Measurements from ENCODE around the gene JAZF1.
A peak's percentile ranks its signal among the peaks of the same experiment; 100 is the strongest.

The JAZF1 gene

GRCh38 chr7:28180364-28181147 lies at the start of gene JAZF1:
Gene JAZF1, minus strand, starts transcription at chr7:28180795.
- peak; percentile 8 for DNase-seq

DNA sequence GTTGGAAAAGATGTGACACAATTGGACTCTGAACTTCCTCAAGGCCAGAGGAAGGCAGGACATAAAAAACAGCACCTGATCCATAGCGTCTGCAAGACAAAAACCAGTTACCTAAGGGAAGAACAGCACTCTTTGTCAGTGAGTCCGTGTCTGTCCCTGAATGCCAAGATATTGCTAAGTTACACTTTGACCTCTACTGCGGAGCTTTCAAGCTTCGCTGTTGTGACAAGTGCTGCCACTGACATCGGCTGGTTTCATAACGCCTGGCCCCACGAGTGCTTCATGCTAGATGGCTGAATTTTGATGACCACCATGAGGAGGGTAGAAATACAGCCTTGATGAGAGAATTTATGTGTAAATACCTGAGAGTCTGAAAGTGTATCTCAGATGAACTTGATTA lies 49.7 kb upstream of the JAZF1 start:
- no peak for DNase-seq

GRCh38 chr7:28228396-28228795 lies 47.8 kb upstream of the JAZF1 start:
- DNase-seq, result no peak

GRCh38 chr7:28226003-28226402 lies 45.4 kb upstream of the JAZF1 start:
- DNase-seq, result no peak

DNA sequence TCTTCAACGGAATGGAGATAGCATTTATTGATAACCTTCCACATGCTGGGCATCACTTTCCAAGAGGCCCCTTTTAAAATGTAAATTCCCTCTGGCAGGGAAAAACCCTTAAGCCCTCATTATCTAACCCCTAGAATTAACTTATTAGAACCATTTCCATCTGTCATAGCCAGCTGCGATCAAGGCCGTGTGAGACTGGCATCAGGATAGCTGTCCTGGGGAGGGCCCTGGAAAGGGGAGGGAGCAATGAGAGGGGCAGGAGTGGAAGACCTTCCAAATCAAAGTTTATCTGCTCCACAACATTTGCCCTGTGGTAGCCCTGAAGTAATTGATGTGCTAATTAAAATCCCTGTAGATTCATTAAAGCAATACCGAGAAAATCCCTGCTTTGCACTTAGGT lies 45.0 kb upstream of the JAZF1 start:
- no peak for DNase-seq

- DNase-seq, result no peak
Measured at GRCh38 chr7:28224675-28225074, 44.1 kb upstream of the JAZF1 start.

DNA sequence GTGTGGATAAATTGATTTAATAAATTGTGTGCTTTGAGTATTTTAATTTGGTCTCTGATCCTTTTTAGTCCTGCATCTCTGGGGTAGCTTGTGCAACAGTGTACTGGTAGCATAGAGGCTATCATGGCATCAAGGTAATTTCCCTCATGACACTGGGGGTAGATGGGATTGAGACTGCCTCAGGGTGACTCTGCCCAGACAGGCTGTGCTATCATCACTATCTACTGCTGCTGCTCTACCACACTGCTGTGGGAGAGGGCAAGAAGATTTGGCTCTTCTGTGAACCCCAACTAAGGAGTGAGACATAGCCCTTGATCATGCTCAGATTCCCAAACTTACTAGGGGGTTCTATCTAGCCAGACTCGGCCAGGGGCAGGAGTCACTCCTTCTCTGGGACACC lies 43.6 kb upstream of the JAZF1 start:
- DNase-seq, result no peak

DNA sequence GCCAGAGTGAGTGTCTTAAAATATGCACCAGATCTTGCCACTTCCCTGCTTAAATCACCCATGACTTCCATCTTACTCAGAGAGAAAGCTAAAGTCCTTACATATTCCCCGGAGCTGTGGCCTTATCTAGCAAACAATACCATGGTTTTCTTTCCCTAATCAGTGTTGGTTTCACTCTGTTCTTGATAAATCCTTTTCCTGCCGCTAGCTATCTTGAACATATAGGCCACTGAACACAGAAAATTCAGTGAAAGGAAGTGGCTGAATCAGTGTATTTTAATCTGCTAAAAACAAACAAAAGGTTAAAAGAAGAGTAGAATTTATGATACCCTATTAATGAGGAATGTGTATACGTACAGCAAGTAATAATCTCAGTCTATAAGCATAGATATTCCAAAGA lies 42.0 kb upstream of the JAZF1 start:
- DNase-seq, result no peak

DNA sequence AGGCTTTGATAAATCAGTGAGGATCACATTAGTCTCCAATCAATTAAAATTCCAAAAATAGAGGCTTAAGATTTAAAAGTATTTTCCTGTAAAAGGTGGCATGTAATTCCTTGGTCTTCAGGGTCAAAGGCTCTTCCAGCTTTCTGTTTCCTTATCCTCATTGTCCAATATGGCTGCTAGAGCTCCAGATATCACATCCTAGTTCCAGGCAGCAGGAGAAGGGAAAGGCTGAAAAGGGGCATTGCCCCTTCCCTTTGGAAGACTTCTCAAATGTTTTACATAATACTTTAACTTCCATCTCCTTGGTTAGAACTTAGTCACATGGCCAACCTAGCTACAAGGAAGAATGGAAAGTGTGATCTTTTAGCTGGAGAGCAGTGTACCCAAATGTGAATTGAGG lies 39.2 kb upstream of the JAZF1 start:
- no peak for DNase-seq

DNA sequence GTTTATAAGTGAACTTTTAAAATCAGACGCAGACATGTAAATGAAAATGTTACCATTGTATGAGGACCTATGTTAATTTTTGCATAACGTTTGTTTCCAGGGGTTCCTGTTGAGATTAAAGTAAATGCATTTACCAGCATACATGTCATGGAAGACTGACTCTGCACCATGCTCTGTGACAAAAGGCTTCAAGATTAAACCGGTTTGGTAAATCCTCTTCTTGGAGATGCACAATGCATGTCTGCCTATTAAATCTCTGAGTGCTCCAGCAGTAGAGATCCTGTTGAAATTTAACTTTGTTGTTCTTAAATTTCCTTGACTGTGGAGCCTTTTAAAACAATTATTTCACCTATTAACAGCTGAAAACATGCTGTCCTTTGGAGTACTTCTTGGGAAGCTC lies 36.5 kb upstream of the JAZF1 start:
- peak; percentile 38 for DNase-seq

- no peak for DNase-seq
Measured at GRCh38 chr7:28211006-28211405, 30.4 kb upstream of the JAZF1 start.

DNA sequence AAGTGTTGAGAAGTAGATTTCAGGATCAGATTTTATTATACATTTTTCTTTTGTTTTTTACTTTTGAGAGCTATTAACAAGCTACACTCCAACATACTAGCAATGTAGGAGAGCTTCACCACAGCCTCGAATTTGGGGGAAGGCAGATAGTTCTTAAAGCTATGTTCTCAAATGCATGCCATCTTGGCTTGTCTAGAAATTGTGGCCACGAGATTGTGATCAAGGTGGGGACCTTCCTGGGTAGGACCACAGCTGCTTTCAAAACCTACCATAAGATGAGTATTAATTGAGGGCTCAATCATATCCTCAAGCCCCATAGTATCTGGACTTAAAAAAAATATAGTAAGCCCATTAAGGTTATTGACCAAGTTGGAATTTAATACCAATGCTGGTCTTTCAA lies 27.9 kb upstream of the JAZF1 start:
- DNase-seq, result no peak

DNA sequence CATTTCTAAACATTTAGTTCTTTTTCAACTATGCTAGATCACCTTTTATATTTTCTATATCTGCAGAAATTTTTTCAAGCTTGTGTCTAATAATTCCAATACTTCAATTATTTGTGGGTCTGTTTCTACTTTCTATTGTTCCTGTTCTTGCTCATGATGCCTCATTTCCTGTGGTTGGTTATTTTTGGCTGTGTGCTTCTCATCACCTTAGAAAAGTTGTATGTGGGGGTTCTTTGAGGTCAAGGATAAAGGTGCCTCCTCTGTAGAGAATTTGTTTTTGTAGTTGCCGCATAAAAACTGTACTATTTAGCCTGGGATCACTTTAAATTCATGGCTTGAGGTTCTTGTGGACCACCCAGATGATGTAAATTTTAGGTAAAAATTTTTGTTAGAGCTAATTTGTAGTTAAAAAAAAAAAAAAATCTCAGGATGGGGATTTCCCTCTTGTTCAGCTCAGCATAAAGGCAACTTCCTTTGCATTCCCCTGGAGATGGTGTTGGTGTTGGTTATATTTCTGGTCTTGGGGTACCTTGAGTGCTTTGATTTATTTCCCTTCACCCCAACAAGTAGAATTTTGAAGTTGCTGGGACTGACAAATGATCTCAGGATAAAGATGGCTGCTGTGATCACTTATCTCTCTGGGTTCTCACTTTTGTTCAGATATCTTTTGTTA lies 27.0 kb upstream of the JAZF1 start:
- no peak for DNase-seq

- DNase-seq, result no peak
Measured at GRCh38 chr7:28205506-28205905, 24.9 kb upstream of the JAZF1 start.

DNA sequence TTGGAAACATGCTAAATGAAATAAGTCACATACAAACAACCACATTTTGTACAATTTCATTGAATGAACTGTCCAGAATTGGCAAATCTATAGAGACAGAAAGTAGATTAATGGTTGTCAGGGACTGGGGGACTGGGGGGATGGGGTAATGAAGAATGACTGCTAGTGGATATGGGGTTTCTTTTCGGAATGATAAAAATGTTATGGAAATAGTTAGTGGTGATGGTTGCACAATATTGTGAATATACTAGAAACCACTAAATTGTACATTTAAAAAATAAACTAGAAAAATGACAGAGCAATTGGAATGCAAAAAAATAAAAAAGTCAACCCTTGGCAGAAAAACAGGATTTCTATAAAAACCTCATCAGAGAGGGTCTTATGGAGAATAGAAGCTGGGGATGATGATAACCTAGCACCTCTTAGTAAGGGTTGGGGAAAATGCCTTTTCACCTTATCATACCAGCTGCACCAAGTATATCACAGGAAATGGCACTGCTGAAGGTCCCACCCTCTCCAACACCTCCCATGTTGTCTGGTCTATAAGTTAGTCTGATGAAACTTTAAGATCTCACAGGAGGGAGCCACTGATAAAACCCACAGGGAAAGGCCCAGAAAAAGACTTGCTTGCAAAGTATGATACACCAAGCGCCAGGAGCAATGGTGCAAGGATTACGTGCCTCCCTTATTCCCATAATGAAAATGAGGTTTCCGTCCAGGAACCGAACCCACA lies 23.1 kb upstream of the JAZF1 start:
- DNase-seq, result no peak

DNA sequence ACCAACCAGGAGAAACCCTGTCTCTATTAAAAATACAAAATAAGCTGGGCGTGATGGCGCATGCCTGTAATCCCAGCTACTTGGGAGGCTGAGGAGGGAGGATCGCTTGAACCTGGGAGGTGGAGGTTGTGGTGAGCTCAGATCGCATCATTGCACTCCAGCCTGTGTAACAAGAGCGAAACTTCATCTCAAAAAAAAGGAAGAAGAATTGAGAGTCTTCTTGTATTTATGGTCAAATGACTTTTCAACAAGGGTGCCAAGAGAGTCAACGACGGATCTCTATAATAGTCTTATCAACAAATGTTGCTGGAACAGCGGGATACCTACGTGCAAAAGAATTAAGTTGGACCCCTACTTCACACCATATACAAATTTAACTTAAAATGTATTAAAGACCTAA lies 21.6 kb upstream of the JAZF1 start:
- DNase-seq, result no peak

DNA sequence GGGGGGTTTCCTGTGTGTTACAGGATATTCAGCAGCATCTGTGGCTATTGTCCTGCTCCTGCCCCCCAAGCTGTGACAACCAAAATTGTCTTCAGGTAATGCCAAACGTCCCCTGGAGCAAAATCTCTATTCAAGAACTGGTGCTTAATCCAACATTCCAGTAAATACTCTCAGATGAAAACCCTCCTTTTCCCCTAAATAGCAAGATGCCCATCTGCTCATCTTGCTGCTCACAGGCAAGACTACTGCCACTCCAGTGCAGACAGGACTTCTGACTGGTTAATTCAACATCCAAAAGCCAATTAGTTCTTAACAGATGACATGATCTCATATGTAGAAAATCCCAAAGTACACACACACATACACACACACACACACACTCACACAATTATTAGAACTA lies 20.5 kb upstream of the JAZF1 start:
- no peak for DNase-seq

DNA sequence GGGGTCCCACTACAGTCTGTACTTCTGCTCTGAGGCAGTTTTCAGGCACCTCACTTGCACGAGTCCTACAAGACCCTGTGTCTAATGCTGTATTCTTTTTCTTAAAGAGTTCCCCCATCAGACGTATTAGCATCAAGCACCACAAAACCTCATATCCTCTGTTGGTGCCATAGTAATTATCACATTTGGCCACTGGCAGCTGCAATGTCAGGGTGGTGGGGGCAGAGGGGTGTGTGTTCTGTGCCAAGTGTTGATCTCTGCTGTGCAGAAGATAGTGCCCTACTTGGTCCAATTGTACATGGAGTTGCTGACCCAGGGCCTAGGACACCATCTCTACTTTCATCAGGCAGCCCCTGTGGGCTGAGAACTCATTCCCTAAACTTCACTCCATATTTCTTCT lies 20.0 kb upstream of the JAZF1 start:
- DNase-seq, result no peak

- no peak for DNase-seq
Measured at GRCh38 chr7:28199021-28199510, 18.5 kb upstream of the JAZF1 start.

DNA sequence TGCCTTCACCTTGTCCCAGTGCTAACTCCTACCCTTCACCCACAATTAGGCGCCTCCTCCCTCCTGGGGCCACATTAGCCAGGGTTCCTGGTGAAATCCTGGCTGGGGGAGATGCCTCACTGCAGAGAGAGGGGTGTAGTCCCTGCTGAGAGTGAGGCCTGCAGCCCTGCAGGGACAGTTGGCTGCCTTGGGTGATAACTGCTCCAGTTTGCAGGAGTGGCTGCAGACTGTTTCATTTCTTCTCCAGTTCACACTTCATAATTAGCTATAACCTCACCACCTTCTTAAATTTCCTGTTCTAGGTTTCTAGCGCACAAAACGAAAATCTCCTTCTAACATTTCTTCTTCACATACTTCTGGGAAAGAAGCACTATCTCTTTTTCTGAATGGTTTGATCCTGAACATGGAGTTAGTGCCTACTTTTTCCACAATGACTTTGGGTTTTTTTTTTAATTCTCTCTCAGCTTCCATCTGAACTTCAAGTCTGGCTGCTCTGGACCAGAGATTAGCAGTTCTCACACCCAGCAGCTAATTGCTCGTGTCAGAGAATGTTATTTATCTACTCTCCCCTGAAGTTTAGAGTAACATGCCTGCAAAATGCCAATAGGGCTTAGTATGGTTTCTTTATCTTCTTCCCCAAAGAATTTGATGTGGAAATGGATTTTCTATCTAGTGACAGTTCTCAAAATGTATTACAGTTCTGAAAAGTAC lies 15.5 kb upstream of the JAZF1 start:
- DNase-seq, result no peak

- DNase-seq, result no peak
Measured at GRCh38 chr7:28192786-28193585, 12.4 kb upstream of the JAZF1 start.

DNA sequence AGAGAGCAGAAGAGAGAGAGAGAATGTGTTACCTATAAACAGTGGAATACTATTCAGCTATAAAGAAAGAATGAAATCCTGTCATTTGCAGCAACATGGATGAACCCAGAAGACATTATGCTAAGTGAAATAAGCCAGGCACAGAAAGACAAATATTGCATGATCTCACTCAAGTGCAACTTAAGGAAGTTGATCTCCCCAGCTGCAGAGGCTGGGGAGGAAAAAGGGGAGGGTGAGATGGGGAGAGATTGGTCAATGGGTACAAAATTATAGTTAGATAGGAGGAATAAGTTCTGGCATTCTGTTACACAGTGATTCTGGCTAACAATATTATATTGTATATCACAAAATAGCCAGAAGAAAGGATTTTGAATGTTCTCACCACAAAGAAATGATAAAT lies 11.2 kb upstream of the JAZF1 start:
- no peak for DNase-seq

All from DMS79 treated with DMSO at 0.1 percent for 48 hours (cell line).